Stimulated activated memory B cell treated with anti-CD40 and anti-IgM and Interleukin-4, amounts not matched to agents 10 μg/mL and 1 μg/mL and 100 μg/mL, for 72 hours (primary cell): ENCODE measurements around the gene NCS1.

Source experiments
- ATAC-seq: fragments of 150-1000 bp; cut with Tn5 transposase; 2 replicates; pipeline ENCODE4 v1.10.0; 2021
- H3K27ac Mint-ChIP-seq: one replicate; pipeline ENCODE4 v1.8.0; 2022; ENCODE audit warnings: mild to moderate bottlenecking, mixed read lengths
- H3K27me3 Mint-ChIP-seq: one replicate; pipeline ENCODE4 v1.8.0; 2022; ENCODE audit warnings: mixed read lengths
- H3K36me3 Mint-ChIP-seq: one replicate; pipeline ENCODE4 v1.8.0; 2022; ENCODE audit warnings: mixed read lengths
- H3K4me1 Mint-ChIP-seq: one replicate; pipeline ENCODE4 v1.8.0; 2022; ENCODE audit warnings: mixed read lengths
- H3K4me3 Mint-ChIP-seq: one replicate; pipeline ENCODE4 v1.8.0; 2022; ENCODE audit warnings: mild to moderate bottlenecking, moderate library complexity, mixed read lengths
- H3K9me3 Mint-ChIP-seq: one replicate; pipeline ENCODE4 v1.8.0; 2022; ENCODE audit warnings: mixed read lengths

NCS1 gene

DNA sequence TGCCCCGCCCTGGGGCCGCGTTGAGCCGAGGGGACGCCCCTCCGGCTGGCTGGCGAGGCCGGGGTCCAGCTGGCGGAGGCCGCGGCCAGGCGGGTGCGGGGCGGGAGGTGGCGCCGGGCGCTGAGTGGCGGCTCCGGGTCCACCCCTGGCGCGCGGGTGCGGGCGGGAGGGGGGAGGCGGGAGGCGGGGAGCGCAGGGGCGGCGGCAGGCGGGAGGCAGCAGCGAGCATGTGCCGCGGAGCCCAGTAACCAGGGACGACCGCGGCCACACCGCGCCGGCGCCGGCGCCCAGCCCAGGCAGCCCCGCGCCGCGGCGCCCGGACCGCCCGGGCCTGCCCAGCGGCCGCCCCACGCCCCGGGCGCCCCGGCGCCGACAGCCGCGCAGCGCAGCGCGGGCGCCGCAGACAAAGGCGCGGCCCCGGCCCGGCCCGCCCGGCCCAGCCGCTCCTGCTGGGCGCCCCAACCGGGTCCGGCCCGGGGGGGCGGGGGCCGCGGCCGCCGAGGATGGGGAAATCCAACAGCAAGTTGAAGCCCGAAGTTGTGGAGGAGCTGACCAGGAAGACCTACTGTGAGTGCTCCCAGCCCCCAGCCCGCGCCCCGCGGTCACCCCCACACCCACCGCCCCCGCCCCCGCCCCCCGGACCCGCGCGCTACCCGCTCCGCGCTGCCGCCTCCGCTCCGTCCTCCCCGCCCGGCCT, at the start of gene NCS1:
Gene NCS1 (plus strand): TSS at position 244 of the 697 bp plus-strand sequence. CDS start 260 bp downstream, at position 504.
- Mint-ChIP-seq H3K27ac (no peak within 1 kb of the TSS), H3K4me3 (peak within 1 kb of the TSS; percentile 65)

DNA sequence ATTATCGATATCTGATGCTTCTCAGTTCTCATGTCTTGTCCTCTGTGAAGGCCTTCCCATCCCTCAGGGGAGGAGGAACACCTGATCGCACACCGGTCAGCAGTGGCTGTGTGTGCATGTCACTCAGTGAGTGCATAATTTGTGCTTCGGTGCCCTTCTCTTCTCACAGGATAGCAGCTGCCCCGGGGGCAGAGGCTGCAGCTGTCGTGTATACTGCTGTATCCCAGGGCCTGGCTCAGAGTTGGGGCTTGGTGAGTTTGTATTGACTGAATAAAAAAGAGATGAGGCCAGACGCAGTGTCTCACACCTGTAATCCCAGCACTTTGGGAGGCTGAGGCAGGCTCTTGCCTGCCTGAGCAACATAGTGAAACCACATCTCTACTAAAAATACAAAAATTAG, 49.7 kb upstream of the NCS1 start:
- ATAC-seq = peak; percentile 61
- Mint-ChIP-seq H3K4me1 (peaks cover 37% of the 10 kb centered on the region), H3K27ac (peak overlapping the region; percentile 33), H3K27me3 (no peaks in the 10 kb centered on the region), H3K4me3 (no peak overlapping the region), H3K9me3 (no peaks in the 10 kb centered on the region), H3K36me3 (peaks cover 51% of the 10 kb centered on the region)

More for the DNA sequence above, at the start of gene NCS1:
- peaks cover 7% of the 10 kb centered on the region for H3K4me1 Mint-ChIP-seq
- H3K9me3 Mint-ChIP-seq = no peaks in the 10 kb centered on the region
- H3K27me3 Mint-ChIP-seq = peaks cover 55% of the 10 kb centered on the region
- H3K36me3 Mint-ChIP-seq = no peaks in the 10 kb centered on the region
- peak; percentile 74 for ATAC-seq

DNA sequence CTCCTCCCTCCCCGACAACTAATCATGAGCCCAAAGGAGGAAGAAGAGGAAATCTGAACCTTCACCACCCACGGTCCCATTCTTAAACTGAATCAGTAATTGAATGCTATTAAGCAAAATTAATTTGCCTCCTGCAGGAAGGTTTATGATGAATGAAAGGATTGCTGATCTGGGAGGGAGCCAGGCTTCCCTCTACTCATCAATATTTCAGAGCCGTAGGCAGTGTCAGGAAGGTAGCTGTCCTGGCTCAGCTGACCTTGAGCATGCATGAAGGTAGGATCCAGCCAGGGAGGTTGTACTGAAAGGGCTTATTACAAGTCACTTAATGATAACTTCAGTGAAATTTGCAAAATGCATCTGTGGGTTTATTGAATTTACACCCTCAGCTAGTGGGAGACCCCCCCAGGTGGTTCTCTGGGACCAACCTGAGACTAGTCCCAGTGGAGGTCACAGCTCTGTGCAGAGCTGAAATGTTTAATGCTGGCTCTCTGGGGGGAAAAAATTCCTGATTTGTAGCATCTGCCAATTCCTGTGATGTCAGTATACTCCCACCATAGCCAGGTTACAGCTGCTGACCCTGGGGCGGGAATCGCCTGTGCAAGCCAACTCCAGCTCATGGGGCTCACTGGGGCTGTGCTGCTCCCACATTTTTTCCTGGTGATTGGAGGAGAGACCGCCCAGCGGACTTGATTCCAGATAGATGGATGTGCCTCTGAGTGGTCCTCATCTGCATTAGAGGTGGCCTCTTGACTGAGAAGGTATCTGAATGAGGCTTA, 47.9 kb upstream of the NCS1 start:
- no peaks in the 10 kb centered on the region for H3K9me3 Mint-ChIP-seq
- H3K27me3 Mint-ChIP-seq = no peaks in the 10 kb centered on the region
- H3K4me1 Mint-ChIP-seq = peaks cover 46% of the 10 kb centered on the region
- ATAC-seq = no peak
- H3K4me3 Mint-ChIP-seq = no peak overlapping the region
- peaks cover 49% of the 10 kb centered on the region for H3K36me3 Mint-ChIP-seq
- H3K27ac Mint-ChIP-seq = peak overlapping the region; percentile 33

DNA sequence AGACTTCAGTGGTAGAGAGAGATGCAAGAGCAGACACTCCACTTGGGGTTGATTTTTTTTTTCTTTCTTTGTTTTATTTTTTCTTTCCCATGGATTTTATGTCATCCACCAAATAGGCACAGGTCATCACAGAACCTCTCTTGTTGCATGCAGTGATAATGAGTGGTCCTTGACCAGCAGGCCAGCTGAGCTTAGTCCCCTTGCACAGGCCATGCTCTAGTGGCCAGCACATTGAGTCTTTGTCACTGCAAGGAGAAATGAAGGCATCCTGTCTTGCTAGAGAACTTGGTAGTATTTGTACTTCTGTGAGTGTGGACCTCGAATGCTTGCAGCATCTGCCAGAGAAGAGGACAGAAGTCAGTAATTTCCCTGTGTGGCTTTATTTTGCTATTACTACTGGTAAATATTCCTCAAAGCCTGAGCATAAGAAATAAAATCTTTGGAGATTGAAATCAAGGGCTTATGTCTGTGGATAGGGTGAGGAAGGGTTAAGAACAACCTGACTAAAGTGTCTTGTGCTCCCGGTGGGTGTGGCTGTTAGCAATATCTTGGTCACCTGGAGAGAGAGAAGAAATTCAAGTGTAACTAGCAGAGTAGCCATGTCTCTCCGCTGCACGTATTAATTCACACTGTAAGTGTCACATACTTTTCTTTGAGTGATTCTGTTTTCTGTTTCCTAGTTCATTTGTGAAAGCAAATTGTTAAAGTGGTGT, 45.3 kb upstream of the NCS1 start:
- no peaks in the 10 kb centered on the region for H3K27me3 Mint-ChIP-seq
- H3K36me3 Mint-ChIP-seq = peaks cover 47% of the 10 kb centered on the region
- H3K9me3 Mint-ChIP-seq = no peaks in the 10 kb centered on the region
- ATAC-seq = no peak
- H3K4me1 Mint-ChIP-seq = peaks cover 58% of the 10 kb centered on the region
- H3K4me3 Mint-ChIP-seq = no peak overlapping the region
- peak overlapping the region; percentile 100 for H3K27ac Mint-ChIP-seq

DNA sequence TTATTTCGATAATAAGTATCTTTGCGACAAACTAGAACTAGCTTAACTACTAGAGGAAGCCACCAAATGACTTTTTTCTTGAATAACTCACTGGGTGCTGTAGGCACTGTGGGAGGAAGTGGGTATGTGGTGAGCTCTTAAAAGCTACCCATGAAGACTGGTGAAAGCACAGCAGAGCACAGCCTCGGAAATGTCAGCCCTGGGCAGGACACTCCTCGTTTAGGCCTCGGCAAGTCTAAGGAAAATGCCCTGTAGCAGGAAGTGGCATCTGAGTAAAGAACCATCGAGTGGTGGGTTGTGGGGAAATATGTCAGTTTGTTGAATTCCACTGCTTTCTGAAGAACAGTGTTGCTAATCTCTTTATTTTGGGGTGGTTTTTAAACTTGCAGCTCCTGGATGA, 44.0 kb upstream of the NCS1 start:
- peak; percentile 94 for ATAC-seq
- Mint-ChIP-seq H3K4me3 (peak overlapping the region; percentile 73), H3K27ac (peak overlapping the region; percentile 100), H3K4me1 (peaks cover 49% of the 10 kb centered on the region), H3K27me3 (no peaks in the 10 kb centered on the region), H3K9me3 (no peaks in the 10 kb centered on the region), H3K36me3 (peaks cover 43% of the 10 kb centered on the region)

DNA sequence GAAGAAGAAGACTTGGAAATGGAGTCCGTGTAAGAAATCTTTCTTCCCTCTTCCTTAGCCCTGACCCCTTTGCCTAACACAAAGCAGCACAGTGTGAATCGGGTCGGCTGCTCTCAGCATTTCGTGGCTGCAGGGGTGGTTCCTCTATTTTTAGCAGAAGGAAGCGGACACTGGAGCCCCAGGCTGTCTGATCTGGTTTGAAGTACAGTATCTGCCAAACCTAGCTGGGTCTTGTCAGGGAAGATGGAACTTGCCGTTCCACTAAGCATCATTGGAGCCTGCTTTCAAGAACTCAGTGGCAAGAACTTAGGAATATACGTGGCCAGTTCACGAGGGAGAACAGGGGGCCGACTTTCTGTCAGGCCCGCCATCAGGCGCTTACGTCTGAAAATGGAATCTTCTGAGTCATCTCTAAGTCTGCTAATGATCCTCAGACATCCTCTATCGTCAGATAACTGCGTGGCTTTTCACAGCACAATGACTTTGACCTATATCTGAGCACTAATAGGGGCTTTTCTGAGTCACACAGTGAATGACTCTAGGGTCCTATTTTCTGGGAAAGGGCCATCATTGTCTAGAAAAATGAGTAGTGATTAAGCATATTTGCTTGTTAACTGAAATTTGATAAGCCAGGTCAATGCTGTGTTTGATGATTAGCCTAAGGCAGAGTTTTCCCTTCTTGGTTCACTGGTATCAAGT, 43.3 kb upstream of the NCS1 start:
- H3K27me3 Mint-ChIP-seq = no peaks in the 10 kb centered on the region
- H3K4me3 Mint-ChIP-seq = peak overlapping the region; percentile 73
- H3K36me3 Mint-ChIP-seq = peaks cover 49% of the 10 kb centered on the region
- no peaks in the 10 kb centered on the region for H3K9me3 Mint-ChIP-seq
- ATAC-seq = peak; percentile 91
- H3K27ac Mint-ChIP-seq = peak overlapping the region; percentile 100
- peaks cover 49% of the 10 kb centered on the region for H3K4me1 Mint-ChIP-seq

DNA sequence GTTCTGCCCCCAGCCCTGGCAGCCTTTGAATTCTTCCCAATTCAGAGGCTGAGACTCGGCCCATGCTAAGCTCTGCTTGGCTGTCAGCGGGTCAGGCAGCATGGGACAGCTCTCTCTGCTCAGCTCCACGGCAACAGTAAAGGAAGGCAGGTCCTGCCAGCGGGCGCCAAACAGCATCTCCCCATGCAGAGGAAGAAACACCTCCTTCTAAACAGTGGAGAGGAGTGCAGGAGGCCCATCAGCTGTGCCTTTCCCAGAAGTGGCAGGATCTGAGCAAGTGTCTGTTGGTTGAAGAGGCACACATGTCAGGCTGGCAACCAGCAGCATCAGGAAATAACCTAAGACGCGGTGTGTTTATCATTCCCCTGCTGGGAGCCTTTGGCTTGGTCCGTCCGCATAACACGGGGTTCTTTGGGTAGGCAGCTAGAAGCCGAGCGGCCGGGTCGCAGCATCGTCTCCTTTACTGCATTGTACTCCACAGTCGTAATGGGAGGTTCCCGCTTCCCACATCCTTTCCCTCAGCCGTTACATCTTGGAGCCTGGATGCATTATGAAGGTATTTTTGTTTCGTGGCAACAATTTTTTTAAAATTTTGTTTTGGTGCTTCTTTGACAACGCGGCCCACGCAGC, 42.7 kb upstream of the NCS1 start:
- H3K4me1 Mint-ChIP-seq = peaks cover 49% of the 10 kb centered on the region
- no peak for ATAC-seq

DNA sequence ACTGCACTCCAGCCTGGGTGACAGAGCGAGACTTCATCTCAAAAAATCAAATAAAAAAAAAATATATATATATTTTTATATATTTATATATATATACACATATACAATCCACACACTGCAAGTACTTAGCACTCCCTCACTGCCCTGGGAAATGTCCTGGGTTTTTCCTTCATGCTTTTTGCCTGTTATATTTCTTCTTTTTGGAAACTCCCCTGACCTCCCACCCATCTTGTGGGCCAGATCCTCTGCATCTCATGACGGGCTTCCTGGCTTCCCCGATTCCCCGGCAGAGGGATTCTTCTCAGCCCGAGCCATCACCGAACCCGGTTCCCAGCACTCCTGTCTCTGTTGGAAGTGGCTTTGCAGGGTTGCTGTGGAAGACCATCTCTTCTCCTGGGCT, 39.5 kb upstream of the NCS1 start:
- no peaks in the 10 kb centered on the region for H3K27me3 Mint-ChIP-seq
- peaks cover 61% of the 10 kb centered on the region for H3K36me3 Mint-ChIP-seq
- no peak overlapping the region for H3K4me3 Mint-ChIP-seq
- peak overlapping the region; percentile 100 for H3K27ac Mint-ChIP-seq
- ATAC-seq = no peak
- H3K9me3 Mint-ChIP-seq = no peaks in the 10 kb centered on the region
- peaks cover 36% of the 10 kb centered on the region for H3K4me1 Mint-ChIP-seq

More for the DNA sequence above, 42.7 kb upstream of the NCS1 start:
- no peaks in the 10 kb centered on the region for H3K27me3 Mint-ChIP-seq
- no peaks in the 10 kb centered on the region for H3K9me3 Mint-ChIP-seq
- H3K27ac Mint-ChIP-seq = peak overlapping the region; percentile 100
- peak overlapping the region; percentile 55 for H3K4me3 Mint-ChIP-seq
- H3K36me3 Mint-ChIP-seq = peaks cover 50% of the 10 kb centered on the region

DNA sequence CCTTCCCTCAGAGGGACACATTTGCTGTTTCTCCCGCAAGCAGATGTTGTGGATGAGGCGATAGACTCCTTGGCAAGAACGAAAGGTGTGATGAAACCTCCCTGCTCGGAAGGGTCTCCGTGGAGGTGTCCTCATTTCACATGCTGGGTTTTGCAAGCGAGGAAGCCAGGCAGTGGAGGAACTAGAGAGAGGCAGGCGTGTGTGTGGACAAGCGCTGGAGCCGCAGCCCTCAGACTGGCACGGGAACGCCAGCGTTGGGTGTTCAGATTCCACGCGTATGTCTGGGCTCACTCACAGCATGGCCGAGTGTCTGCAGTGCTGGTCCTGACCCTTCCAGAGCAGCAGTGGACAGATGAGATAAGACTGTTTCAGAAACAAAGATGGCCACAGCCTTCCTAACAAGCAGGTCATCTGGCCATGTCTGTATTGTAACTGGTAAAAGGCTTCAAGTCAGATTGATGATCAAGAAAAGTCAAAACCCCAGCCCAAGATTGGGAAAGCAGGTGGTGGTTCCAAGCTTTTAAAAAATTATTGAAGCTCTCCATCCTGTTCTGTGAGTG, 35.0 kb upstream of the NCS1 start:
- ATAC-seq = no peak

DNA sequence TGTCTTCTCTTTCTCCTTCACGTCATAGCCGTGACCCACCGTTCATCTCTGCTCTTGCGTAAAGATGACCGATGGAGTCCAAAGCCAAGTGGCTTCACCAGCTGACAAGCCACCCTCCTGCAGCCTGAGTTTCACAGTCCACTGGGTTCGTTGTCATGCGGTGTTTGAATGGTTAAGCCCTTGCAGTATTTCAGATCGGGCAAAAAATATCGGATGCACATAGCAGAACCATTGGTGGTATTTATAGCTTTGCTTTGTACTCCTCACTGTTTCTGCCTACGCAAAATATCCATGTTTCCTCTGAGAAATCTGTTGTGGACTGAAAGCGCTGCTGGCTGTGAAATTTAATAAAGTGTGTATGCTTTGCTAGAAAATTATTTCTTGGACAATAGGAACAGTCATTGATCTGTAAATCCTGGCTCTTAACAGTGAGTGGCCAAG, 34.5 kb upstream of the NCS1 start:
- no peak overlapping the region for H3K27ac Mint-ChIP-seq
- H3K4me1 Mint-ChIP-seq = peaks cover 24% of the 10 kb centered on the region

More for the DNA sequence above, 35.0 kb upstream of the NCS1 start:
- no peaks in the 10 kb centered on the region for H3K27me3 Mint-ChIP-seq
- H3K27ac Mint-ChIP-seq = peak overlapping the region; percentile 32
- H3K4me3 Mint-ChIP-seq = no peak overlapping the region
- H3K9me3 Mint-ChIP-seq = no peaks in the 10 kb centered on the region
- peaks cover 42% of the 10 kb centered on the region for H3K36me3 Mint-ChIP-seq
- H3K4me1 Mint-ChIP-seq = peaks cover 24% of the 10 kb centered on the region

DNA sequence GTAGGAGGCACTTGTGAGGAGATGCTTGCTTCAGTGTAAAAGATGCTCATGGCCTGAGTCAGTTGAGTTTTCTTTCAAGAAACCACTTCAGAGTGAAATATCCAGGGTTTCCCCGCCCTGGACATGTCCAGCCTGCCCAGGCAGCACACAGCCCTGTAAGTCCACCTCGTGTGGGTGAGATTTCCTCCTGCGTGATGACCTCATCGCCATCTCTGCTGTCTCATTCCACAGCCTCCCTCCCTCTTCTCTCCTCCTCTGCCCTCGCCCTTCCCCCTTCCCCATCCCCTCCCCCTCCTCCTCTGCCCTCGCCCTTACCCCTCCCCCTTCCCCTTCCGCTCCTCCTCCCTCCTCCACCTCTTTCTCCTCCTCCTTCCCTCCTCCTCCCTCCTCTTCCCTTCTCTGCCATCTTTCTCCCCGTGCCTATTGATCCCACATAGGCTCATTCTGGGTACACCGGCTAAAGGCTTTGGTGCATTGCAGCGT, 34.0 kb upstream of the NCS1 start:
- no peaks in the 10 kb centered on the region for H3K9me3 Mint-ChIP-seq
- peak overlapping the region; percentile 76 for H3K27ac Mint-ChIP-seq
- no peak overlapping the region for H3K4me3 Mint-ChIP-seq
- peaks cover 37% of the 10 kb centered on the region for H3K36me3 Mint-ChIP-seq
- H3K27me3 Mint-ChIP-seq = peaks cover under 1% of the 10 kb centered on the region
- ATAC-seq = no peak
- peaks cover 24% of the 10 kb centered on the region for H3K4me1 Mint-ChIP-seq

More for the DNA sequence above, 34.5 kb upstream of the NCS1 start:
- Mint-ChIP-seq H3K4me3 (no peak overlapping the region), H3K27me3 (no peaks in the 10 kb centered on the region), H3K36me3 (peaks cover 42% of the 10 kb centered on the region), H3K9me3 (no peaks in the 10 kb centered on the region)
- ATAC-seq = no peak

DNA sequence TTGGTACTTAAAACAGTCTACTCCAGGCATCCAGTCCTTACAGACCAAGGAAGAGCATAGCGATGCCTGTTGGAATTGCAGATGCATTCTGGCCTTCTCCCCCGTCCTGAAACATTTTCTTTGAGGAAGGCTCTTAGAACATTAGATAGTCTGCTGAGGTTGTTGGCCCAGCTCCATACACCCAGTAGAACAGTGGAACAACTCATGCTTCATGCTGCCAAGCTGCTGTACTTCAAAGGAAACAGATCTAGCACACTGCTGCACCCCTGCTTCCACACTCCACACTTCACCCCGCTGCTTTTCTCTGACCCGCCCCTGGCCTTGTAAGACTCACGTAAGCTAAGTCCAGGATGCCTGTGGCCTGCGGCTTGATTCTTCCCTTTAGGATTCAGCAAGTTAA, 33.4 kb upstream of the NCS1 start:
- peak overlapping the region; percentile 76 for H3K27ac Mint-ChIP-seq
- H3K36me3 Mint-ChIP-seq = peaks cover 31% of the 10 kb centered on the region
- no peak overlapping the region for H3K4me3 Mint-ChIP-seq

DNA sequence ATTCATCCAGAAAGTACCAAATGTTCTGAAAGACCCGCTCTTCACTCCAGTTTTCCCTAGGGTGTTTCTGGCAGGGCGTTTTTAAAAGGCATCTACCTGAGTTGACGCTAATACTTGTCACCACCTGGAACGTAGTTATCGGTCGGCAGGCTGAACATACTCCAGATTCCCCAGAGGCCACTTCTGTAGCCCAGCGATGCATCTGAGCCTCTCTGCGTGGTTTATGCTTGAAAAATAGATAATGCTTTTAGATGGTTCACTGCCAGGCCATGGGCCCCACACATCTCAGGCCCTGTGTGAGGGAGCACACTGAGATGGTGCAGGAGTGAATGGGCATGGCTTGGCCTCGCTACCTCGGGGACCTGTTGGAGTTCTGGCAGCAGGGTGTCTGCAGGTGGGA, 33.0 kb upstream of the NCS1 start:
- peaks cover 31% of the 10 kb centered on the region for H3K36me3 Mint-ChIP-seq
- H3K4me3 Mint-ChIP-seq = no peak overlapping the region
- no peak for ATAC-seq
- no peaks in the 10 kb centered on the region for H3K9me3 Mint-ChIP-seq
- H3K4me1 Mint-ChIP-seq = peaks cover 33% of the 10 kb centered on the region
- H3K27ac Mint-ChIP-seq = peak overlapping the region; percentile 76
- peaks cover 11% of the 10 kb centered on the region for H3K27me3 Mint-ChIP-seq

More for the DNA sequence above, 33.4 kb upstream of the NCS1 start:
- no peaks in the 10 kb centered on the region for H3K9me3 Mint-ChIP-seq
- no peak for ATAC-seq
- H3K4me1 Mint-ChIP-seq = peaks cover 29% of the 10 kb centered on the region
- peaks cover 6% of the 10 kb centered on the region for H3K27me3 Mint-ChIP-seq

DNA sequence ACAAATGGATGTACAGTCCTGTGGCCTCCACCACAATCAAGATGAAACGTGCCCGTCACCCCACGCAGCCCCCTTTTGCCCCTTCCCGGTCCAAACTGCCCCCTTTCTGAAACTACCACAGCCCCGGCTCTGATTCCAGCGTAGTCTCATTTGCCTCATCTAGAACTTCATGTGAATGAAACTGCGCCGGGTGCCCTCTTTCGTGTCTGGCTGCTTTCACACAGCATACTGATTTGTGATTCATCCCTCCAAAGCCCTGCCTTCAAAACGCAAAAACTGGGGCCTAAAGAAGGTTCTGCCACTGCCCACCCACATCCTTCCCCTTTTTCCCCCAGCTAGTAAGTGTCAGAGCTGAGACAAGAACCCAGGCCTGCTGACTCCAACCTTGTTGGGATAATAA, 31.5 kb upstream of the NCS1 start:
- Mint-ChIP-seq H3K36me3 (peaks cover 20% of the 10 kb centered on the region), H3K4me3 (no peak overlapping the region), H3K4me1 (peaks cover 39% of the 10 kb centered on the region), H3K27ac (peak overlapping the region; percentile 76), H3K27me3 (peaks cover 20% of the 10 kb centered on the region), H3K9me3 (no peaks in the 10 kb centered on the region)
- peak; percentile 77 for ATAC-seq
